Epithelial cell of prostate (primary cell): Measurements from ENCODE around the gene MXRA8.
"Not testable (repeated sequence)": the region's sequence is repeated elsewhere in the genome, so short reads cannot be mapped to it uniquely, and the experiment has no call there.

Experiments
- DNase-seq: peaks from one replicate; pipeline ENCODE4 v3.0.0-alpha.2; 2011; ENCODE audit warnings: low read depth, low spot score
- H3K27ac ChIP-seq: fragments of 450-650 bp; 2 replicates; pipeline ENCODE4 v1.5.1; 2017; ENCODE audit warnings: mild to moderate bottlenecking

The MXRA8 gene

GRCh38 chr1:1370771-1371300, 12.5 kb upstream of the MXRA8 start:
- no peak overlapping the region for H3K27ac ChIP-seq
- no peak for DNase-seq

GRCh38 chr1:1370094-1370493, 11.7 kb upstream of the MXRA8 start:
- H3K27ac ChIP-seq, DNase-seq: not testable (repeated sequence)

GRCh38 chr1:1367315-1367714, 9.0 kb upstream of the MXRA8 start:
- no peak for DNase-seq
- H3K27ac ChIP-seq, result no peak overlapping the region

DNA sequence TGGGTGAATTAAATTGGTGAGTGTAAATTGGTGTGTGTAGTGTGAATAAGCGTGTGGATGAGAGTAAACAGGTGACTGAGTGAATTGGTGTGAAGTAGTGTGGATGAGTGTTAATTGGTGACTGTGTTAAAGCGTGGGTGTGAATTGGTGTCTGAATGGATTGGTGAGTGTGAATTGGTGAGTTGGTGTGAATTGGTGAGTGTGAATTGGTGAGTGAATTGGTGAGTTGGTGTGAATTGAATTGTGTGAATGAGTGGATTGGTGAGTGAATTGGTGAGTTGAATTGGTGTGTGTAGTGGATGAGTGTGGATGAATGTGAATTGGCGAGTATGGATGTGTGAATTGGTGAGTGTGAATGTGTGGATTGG, 8.3 kb upstream of the MXRA8 start:
- no peak for DNase-seq
- no peak overlapping the region for H3K27ac ChIP-seq

GRCh38 chr1:1365875-1366698, 7.7 kb upstream of the MXRA8 start:
- no peak for DNase-seq
- no peak overlapping the region for H3K27ac ChIP-seq

DNA sequence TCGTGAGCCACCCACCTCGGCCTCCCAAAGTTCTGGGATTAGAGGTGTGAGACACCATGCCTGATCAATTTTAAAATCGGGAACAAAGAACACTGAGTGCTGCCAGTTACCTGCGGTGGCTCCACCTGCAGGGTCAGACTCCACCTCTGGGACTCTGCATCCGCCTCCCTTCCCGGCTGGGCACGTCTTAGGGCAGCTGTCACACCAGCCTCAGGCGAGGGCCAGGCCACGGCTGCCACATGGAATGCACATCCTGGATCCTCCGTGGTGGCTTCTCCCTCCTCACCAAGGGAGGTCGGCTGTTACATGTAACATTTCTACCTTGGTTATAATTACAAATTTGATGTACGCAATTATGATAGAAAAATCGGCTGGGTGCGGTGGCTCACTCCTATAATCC, 5.9 kb upstream of the MXRA8 start:
- DNase-seq, result no peak
- H3K27ac ChIP-seq, result peak overlapping the region; percentile 30

DNA sequence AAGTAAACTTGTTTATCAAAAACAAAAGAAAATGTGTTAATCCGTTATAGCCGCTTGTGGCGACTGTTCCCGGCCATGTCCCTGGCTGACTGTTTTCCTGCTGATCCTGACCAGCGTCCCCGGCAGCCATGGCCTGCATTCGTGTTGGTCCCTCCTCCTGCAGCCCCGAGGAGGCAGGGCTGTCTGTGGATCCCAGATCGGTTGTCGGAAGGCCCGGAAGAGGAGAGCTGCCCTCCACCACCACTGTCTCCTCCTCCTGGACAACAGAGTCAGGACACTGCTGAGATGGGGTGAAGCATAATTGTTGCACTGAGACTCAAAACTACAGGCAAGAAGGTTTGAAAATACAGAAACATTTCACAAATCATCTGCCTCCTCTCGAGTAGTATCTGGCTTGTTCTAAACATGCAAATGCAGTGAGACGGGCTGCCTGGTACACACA, 3.6 kb upstream of the MXRA8 start:
- DNase-seq, result no peak
- no peak overlapping the region for H3K27ac ChIP-seq

DNA sequence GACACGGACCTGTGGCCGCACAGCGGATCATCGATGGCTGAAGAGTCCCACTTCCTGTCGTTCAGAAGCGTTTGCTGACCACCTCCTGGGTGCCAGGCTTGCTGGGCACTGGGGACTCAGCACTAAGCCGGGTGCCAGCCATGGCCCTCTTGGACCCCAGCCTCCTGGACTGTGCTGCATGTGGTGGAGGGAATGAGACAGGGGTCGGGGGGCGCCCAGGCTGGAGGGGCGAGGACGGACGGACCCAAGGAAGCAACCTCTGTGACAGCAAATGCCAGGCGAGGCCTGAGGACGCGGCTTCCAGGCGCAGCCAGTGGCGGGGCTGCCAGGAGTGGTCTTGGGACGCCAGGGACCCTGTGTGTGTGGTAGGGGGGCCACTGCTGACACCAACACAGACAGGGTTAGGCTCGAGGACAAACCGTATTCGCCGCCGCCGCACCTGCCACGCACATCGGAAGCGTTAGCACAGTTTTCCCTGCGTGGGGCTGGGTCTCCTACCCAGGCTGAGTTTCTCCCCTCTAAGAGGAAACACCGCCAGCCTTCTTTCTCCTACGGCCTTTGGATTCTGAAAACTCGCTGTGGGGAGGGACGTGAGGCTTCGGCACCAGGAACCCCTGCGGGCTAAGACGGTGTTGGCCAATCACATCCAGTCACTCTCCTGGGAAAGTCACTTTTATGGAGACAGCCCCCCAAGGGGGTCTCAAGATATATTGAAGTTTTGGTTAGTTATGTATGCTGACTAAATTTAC, 3.1 kb upstream of the MXRA8 start:
- no peak overlapping the region for H3K27ac ChIP-seq
- no peak for DNase-seq

- H3K27ac ChIP-seq, result peak overlapping the region; percentile 34
- no peak for DNase-seq
These were observed 2.3 kb upstream of the MXRA8 start for GRCh38 chr1:1360506-1361169.

GRCh38 chr1:1359664-1360468, 1.5 kb upstream of the MXRA8 start:
- DNase-seq, result no peak
- H3K27ac ChIP-seq, result peak overlapping the region; percentile 34

DNA sequence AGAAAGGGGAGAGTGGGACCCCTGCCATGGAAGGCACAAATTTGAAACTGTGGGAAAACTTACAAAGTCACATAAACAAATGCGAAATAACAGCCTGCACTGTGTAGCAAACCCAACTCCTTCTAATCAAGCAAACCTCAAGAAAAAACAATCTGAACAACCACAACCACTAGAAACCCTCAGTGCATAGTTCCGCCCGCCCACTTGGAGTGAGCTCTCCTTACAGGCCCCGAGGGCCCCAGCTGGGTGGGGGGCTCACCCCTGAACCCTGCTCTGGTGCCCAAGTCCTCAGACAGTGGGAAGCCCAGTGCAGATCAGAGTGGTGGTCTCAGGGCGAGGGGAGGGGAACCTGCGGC, 931 bp upstream of the MXRA8 start:
- no peak for DNase-seq
- H3K27ac ChIP-seq, result no peak overlapping the region

- no peak for DNase-seq
- H3K27ac ChIP-seq, result no peak overlapping the region
These were observed 403 bp downstream of the MXRA8 start for GRCh38 chr1:1357871-1358432.

DNA sequence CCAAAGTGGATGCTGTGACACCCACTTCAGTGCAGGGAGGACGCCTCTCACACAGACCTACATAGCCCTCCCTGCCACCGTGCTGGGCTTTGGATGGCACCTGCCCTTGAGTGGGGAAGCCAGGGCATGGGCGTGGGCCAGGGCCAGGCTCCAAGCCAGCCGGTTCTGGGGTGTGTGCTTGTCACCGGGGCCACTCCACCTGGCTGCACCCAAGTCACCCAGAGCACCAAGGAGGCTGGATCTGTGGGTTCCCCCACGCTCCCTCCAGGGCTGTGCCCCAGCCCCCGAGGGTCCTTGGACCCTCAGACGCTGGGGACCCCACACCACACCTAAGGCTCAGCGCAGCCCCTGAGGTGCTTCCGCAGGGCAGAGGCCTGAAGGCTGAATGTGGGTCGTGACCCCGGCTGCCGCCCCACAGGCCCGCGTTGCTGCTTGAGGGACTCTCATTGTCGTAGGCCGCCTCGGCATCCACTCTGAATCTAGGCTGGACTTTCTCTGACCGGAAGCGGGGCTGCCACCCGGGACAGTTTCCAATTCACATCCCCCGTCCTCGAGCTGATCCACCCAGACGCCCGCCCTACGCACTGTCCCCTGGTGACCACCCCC, 1.5 kb downstream of the MXRA8 start:
- DNase-seq, result no peak
- no peak overlapping the region for H3K27ac ChIP-seq

DNA sequence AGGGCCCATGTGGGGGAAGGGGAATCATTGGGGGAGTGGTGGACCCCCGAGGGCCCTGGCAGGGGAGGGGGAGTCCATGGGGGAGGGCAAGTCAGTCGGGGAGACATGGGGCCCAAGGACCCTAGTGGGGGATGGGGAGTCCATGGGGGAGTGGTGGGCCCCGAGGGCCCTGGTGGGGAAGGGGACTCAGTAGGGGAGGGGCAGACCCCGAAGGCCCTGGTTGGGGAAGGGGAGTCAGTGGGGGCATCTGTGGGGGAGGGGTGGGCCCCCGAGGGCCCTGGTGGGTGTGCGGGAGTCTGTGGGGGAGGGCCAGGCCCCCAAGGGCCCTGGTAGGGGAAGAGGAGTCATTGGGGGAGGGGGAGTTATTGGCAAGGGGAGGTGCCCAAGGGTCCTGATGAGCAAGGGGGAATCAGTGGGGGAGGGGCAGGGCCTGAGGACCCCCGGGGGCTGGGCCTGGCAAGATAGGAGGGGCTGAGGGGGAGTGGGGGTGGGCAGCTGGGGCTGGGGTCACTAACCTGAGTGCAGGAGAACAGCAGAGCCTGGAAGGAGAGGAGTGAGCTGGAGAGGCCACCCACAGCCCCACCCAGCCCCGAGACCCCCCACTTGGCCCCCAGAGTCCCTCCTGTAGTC, 2.1 kb downstream of the MXRA8 start:
- no peak for DNase-seq
- no peak overlapping the region for H3K27ac ChIP-seq

- H3K27ac ChIP-seq, result no peak overlapping the region
- no peak for DNase-seq
These were observed 2.9 kb downstream of the MXRA8 start for GRCh38 chr1:1355416-1355815.

- DNase-seq, result no peak
- H3K27ac ChIP-seq, result no peak overlapping the region
These were observed 3.8 kb downstream of the MXRA8 start for GRCh38 chr1:1354271-1355247.

- no peak overlapping the region for H3K27ac ChIP-seq
- DNase-seq, result no peak
These were observed 4.8 kb downstream of the MXRA8 start for GRCh38 chr1:1353389-1354151.
